ENCODE results near the gene CCDC85A. TPM values are rescaled to one million over a fixed set of nuclear protein-coding genes. Genes with fewer than 3 reads are reported as not detected.
A peak's percentile ranks its signal among the peaks of the same experiment; 100 is the strongest.

Gene CCDC85A
- total and polyA plus RNA-seq, 2 experiments from 2014 or later = 0.21 to 0.24 TPM

DNA sequence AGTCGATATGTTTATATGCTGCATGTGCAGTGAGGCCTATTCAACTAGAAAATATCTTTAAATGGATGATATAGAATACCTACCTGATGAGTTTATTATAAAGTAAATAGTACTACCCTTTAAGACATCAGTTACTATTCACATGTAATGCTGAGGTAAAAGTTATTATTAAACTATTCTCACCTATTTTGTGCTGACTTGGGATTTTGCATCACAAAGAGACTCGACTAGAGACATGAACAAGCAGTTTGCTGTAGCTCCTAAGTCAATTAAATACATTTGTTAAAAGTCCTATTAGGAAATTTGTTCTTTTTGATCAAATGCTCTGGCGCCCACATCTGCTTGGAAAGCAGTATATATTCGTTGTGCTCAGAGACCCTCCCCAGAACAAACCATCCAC lies 164.1 kb downstream of the CCDC85A start:
- H2AFZ ChIP-seq = peak overlapping the region; percentile 76; the same call in 1 of the 2 replicates
- 0 out of 2 replicates have a peak overlapping the region, but pooled peaks have one; percentile 5 for H3K4me2 ChIP-seq
- Mint-ChIP-seq H3K27ac (peak overlapping the region; percentile 56), H3K9me3 (no peaks in the 10 kb centered on the region), H3K36me3 (ENCODE audit: low read depth) (no peaks in the 10 kb centered on the region), H3K4me3 (no peak overlapping the region), H3K27me3 (ENCODE audit: insufficient read depth, low read depth, poor library complexity) (no peaks in the 10 kb centered on the region), H3K4me1 (peaks cover 33% of the 10 kb centered on the region)
- DNase-seq (ENCODE audit: low spot score) = no peak
- TF ChIP-seq, protein P1, sequence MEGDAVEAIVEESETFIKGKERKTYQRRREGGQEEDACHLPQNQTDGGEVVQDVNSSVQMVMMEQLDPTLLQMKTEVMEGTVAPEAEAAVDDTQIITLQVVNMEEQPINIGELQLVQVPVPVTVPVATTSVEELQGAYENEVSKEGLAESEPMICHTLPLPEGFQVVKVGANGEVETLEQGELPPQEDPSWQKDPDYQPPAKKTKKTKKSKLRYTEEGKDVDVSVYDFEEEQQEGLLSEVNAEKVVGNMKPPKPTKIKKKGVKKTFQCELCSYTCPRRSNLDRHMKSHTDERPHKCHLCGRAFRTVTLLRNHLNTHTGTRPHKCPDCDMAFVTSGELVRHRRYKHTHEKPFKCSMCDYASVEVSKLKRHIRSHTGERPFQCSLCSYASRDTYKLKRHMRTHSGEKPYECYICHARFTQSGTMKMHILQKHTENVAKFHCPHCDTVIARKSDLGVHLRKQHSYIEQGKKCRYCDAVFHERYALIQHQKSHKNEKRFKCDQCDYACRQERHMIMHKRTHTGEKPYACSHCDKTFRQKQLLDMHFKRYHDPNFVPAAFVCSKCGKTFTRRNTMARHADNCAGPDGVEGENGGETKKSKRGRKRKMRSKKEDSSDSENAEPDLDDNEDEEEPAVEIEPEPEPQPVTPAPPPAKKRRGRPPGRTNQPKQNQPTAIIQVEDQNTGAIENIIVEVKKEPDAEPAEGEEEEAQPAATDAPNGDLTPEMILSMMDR (conservative IDR thresholded peaks at IDR 0.05; ENCODE audit: low read depth in 2 of 2) = no peak
- no peak for TF ChIP-seq STAT1 (IDR thresholded peaks at IDR 0.05; ENCODE audit: unreplicated experiment)
- TF ChIP-seq, protein P2, sequence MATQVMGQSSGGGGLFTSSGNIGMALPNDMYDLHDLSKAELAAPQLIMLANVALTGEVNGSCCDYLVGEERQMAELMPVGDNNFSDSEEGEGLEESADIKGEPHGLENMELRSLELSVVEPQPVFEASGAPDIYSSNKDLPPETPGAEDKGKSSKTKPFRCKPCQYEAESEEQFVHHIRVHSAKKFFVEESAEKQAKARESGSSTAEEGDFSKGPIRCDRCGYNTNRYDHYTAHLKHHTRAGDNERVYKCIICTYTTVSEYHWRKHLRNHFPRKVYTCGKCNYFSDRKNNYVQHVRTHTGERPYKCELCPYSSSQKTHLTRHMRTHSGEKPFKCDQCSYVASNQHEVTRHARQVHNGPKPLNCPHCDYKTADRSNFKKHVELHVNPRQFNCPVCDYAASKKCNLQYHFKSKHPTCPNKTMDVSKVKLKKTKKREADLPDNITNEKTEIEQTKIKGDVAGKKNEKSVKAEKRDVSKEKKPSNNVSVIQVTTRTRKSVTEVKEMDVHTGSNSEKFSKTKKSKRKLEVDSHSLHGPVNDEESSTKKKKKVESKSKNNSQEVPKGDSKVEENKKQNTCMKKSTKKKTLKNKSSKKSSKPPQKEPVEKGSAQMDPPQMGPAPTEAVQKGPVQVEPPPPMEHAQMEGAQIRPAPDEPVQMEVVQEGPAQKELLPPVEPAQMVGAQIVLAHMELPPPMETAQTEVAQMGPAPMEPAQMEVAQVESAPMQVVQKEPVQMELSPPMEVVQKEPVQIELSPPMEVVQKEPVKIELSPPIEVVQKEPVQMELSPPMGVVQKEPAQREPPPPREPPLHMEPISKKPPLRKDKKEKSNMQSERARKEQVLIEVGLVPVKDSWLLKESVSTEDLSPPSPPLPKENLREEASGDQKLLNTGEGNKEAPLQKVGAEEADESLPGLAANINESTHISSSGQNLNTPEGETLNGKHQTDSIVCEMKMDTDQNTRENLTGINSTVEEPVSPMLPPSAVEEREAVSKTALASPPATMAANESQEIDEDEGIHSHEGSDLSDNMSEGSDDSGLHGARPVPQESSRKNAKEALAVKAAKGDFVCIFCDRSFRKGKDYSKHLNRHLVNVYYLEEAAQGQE (IDR thresholded peaks at IDR 0.05; ENCODE audit: unreplicated experiment) = no peak
- no peak for TF ChIP-seq ZNF114 (CRISPR knock-in tag; IDR thresholded peaks at IDR 0.05)
- TF ChIP-seq, protein P3, sequence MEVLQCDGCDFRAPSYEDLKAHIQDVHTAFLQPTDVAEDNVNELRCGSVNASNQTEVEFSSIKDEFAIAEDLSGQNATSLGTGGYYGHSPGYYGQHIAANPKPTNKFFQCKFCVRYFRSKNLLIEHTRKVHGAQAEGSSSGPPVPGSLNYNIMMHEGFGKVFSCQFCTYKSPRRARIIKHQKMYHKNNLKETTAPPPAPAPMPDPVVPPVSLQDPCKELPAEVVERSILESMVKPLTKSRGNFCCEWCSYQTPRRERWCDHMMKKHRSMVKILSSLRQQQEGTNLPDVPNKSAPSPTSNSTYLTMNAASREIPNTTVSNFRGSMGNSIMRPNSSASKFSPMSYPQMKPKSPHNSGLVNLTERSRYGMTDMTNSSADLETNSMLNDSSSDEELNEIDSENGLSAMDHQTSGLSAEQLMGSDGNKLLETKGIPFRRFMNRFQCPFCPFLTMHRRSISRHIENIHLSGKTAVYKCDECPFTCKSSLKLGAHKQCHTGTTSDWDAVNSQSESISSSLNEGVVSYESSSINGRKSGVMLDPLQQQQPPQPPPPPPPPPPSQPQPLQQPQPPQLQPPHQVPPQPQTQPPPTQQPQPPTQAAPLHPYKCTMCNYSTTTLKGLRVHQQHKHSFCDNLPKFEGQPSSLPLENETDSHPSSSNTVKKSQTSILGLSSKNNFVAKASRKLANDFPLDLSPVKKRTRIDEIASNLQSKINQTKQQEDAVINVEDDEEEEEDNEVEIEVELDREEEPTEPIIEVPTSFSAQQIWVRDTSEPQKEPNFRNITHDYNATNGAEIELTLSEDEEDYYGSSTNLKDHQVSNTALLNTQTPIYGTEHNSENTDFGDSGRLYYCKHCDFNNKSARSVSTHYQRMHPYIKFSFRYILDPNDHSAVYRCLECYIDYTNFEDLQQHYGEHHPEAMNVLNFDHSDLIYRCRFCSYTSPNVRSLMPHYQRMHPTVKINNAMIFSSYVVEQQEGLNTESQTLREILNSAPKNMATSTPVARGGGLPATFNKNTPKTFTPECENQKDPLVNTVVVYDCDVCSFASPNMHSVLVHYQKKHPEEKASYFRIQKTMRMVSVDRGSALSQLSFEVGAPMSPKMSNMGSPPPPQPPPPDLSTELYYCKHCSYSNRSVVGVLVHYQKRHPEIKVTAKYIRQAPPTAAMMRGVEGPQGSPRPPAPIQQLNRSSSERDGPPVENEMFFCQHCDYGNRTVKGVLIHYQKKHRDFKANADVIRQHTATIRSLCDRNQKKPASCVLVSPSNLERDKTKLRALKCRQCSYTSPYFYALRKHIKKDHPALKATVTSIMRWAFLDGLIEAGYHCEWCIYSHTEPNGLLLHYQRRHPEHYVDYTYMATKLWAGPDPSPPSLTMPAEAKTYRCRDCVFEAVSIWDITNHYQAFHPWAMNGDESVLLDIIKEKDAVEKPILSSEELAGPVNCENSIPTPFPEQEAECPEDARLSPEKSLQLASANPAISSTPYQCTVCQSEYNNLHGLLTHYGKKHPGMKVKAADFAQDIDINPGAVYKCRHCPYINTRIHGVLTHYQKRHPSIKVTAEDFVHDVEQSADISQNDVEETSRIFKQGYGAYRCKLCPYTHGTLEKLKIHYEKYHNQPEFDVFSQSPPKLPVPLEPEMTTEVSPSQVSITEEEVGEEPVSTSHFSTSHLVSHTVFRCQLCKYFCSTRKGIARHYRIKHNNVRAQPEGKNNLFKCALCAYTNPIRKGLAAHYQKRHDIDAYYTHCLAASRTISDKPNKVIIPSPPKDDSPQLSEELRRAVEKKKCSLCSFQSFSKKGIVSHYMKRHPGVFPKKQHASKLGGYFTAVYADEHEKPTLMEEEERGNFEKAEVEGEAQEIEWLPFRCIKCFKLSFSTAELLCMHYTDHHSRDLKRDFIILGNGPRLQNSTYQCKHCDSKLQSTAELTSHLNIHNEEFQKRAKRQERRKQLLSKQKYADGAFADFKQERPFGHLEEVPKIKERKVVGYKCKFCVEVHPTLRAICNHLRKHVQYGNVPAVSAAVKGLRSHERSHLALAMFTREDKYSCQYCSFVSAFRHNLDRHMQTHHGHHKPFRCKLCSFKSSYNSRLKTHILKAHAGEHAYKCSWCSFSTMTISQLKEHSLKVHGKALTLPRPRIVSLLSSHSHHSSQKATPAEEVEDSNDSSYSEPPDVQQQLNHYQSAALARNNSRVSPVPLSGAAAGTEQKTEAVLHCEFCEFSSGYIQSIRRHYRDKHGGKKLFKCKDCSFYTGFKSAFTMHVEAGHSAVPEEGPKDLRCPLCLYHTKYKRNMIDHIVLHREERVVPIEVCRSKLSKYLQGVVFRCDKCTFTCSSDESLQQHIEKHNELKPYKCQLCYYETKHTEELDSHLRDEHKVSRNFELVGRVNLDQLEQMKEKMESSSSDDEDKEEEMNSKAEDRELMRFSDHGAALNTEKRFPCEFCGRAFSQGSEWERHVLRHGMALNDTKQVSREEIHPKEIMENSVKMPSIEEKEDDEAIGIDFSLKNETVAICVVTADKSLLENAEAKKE (CRISPR knock-in tag; IDR thresholded peaks at IDR 0.05) = no peak
- TF ChIP-seq EZH2phosphoT487 (IDR thresholded peaks at IDR 0.05; ENCODE audit: unreplicated experiment) = no peak
- TF ChIP-seq ZNF331 (CRISPR knock-in tag; IDR thresholded peaks at IDR 0.05; ENCODE audit: low read depth) = no peak
- TF ChIP-seq CREB1 (CRISPR knock-in tag; IDR thresholded peaks at IDR 0.05; ENCODE audit: low read depth) = no peak
- TF ChIP-seq, protein P4, sequence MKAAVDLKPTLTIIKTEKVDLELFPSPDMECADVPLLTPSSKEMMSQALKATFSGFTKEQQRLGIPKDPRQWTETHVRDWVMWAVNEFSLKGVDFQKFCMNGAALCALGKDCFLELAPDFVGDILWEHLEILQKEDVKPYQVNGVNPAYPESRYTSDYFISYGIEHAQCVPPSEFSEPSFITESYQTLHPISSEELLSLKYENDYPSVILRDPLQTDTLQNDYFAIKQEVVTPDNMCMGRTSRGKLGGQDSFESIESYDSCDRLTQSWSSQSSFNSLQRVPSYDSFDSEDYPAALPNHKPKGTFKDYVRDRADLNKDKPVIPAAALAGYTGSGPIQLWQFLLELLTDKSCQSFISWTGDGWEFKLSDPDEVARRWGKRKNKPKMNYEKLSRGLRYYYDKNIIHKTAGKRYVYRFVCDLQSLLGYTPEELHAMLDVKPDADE (IDR thresholded peaks at IDR 0.05) = no peak
- TF ChIP-seq POLR2AphosphoS5 (IDR thresholded peaks at IDR 0.05; ENCODE audit: low read depth) = no peak
- TF ChIP-seq JUNB (IDR thresholded peaks at IDR 0.05; ENCODE audit: unreplicated experiment) = no peak
- TF ChIP-seq EZH2 (IDR thresholded peaks at IDR 0.05; ENCODE audit: low read depth, unreplicated experiment) = no peak
- no peak for TF ChIP-seq NANOG (IDR thresholded peaks at IDR 0.05; ENCODE audit: borderline replicate concordance)
- H3K79me2 ChIP-seq (replicated peaks; ENCODE audit: insufficient read depth) = no peaks in the 10 kb centered on the region
- H4K20me1 ChIP-seq (replicated peaks; ENCODE audit: insufficient read depth) = no peaks in the 10 kb centered on the region
- no peaks in the 10 kb centered on the region for H3K27me3 ChIP-seq (ENCODE audit: insufficient read depth)
- no peak overlapping the region for H3K4me3 ChIP-seq
- H3K36me3 ChIP-seq (ENCODE audit: insufficient read depth) = no peaks in the 10 kb centered on the region
- H3K4me1 ChIP-seq (ENCODE audit: insufficient read depth) = peaks cover 38% of the 10 kb centered on the region
- no peak overlapping the region for H3K27ac ChIP-seq (ENCODE audit: low read depth)
- no peaks in the 10 kb centered on the region for H3K9me2 ChIP-seq (ENCODE audit: insufficient read depth)
- no peak for ATAC-seq
- H3F3A ChIP-seq (replicated peaks; ENCODE audit: low read depth) = no peaks in the 10 kb centered on the region

Measured in GM23338 (cell line).